H9 (cell line): ENCODE data around the gene DTNA. TPM values are rescaled to one million over a fixed set of nuclear protein-coding genes. Genes with fewer than 3 reads are reported as not detected.
A peak's percentile ranks its signal among the peaks of the same experiment; 100 is the strongest.

Source experiments
- DNase-seq: peaks from one replicate; pipeline ENCODE4 v3.0.0-alpha.2; 2017
- H2AFZ ChIP-seq: one replicate; pipeline ENCODE4 v1.6.1; 2013; ENCODE audit warnings: mild to moderate bottlenecking, low read length, control low read depth, moderate library complexity
- H2AK5ac ChIP-seq: 2 replicates; pipeline ENCODE4 v1.6.1; 2013; ENCODE audit warnings: low read length, control low read depth, mixed read lengths; ENCODE audit not compliant: insufficient read length
- H2BK120ac ChIP-seq: one replicate; pipeline ENCODE4 v1.6.1; 2013; ENCODE audit warnings: low read depth, mild to moderate bottlenecking, low read length, control low read depth, inconsistent platforms; ENCODE audit not compliant: poor library complexity, severe bottlenecking
- H2BK12ac ChIP-seq: 2 replicates; pipeline ENCODE4 v1.6.1; 2013; ENCODE audit warnings: low read length, control low read depth, mixed read lengths, low read depth; ENCODE audit not compliant: insufficient read length
- H2BK15ac ChIP-seq: 2 replicates; pipeline ENCODE4 v1.6.1; 2013; ENCODE audit warnings: low read depth, low read length, control low read depth
- H2BK20ac ChIP-seq: one replicate; pipeline ENCODE4 v1.6.1; 2013; ENCODE audit warnings: low read depth, mild to moderate bottlenecking, low read length, control low read depth, inconsistent platforms; ENCODE audit not compliant: poor library complexity, severe bottlenecking
- H2BK5ac ChIP-seq: 2 replicates; pipeline ENCODE4 v1.6.1; 2013; ENCODE audit warnings: low read length, control low read depth, mixed read lengths; ENCODE audit not compliant: insufficient read length
- H3K14ac ChIP-seq: 2 replicates; pipeline ENCODE4 v1.6.1; 2013; ENCODE audit warnings: low read length, control low read depth; ENCODE audit not compliant: insufficient read depth
- H3K18ac ChIP-seq: 2 replicates; pipeline ENCODE4 v1.6.1; 2013; ENCODE audit warnings: low read depth, mild to moderate bottlenecking, mixed read lengths, low read length, control low read depth; ENCODE audit not compliant: insufficient read length
- H3K23ac ChIP-seq: 2 replicates; pipeline ENCODE4 v1.6.1; 2013; ENCODE audit warnings: low read length, control low read depth, mixed read lengths, low read depth; ENCODE audit not compliant: insufficient read length
- H3K23me2 ChIP-seq: 2 replicates; pipeline ENCODE4 v1.6.1; 2013; ENCODE audit warnings: low read depth, mild to moderate bottlenecking, mixed read lengths, low read length, control low read depth; ENCODE audit not compliant: insufficient read length, poor library complexity, severe bottlenecking
- H3K27ac ChIP-seq: 2 replicates; pipeline ENCODE4 v1.5.1; 2013; ENCODE audit warnings: low read length, control low read depth, mixed read lengths, low read depth; ENCODE audit not compliant: insufficient read length
- H3K27me3 ChIP-seq: 2 replicates; pipeline ENCODE4 v1.6.1; 2013; ENCODE audit warnings: low read length, control low read depth, inconsistent platforms; ENCODE audit not compliant: insufficient read depth
- H3K4ac ChIP-seq: 2 replicates; pipeline ENCODE4 v1.6.1; 2013; ENCODE audit warnings: low read depth, mild to moderate bottlenecking, control low read depth, inconsistent platforms, low read length, moderate library complexity
- H3K4me1 ChIP-seq: 2 replicates; pipeline ENCODE4 v1.6.1; 2013; ENCODE audit warnings: low read length, control low read depth, inconsistent platforms; ENCODE audit not compliant: insufficient read depth
- H3K4me2 ChIP-seq: 2 replicates; pipeline ENCODE4 v1.6.1; 2013; ENCODE audit warnings: low read length, control low read depth, mixed read lengths; ENCODE audit not compliant: insufficient read length, insufficient read depth
- H3K56ac ChIP-seq: 2 replicates; pipeline ENCODE4 v1.6.1; 2013; ENCODE audit warnings: low read depth, mild to moderate bottlenecking, mixed read lengths, low read length, control low read depth; ENCODE audit not compliant: insufficient read length
- H3K79me1 ChIP-seq: 2 replicates; pipeline ENCODE4 v1.6.1; 2013; ENCODE audit warnings: low read depth, mild to moderate bottlenecking, moderate library complexity, low read length, control low read depth, inconsistent platforms; ENCODE audit not compliant: insufficient read depth, poor library complexity, severe bottlenecking
- H3K79me2 ChIP-seq: 2 replicates; pipeline ENCODE4 v1.6.1; 2013; ENCODE audit warnings: low read length, control low read depth, inconsistent platforms; ENCODE audit not compliant: insufficient read depth
- H3K9ac ChIP-seq: 2 replicates; pipeline ENCODE4 v1.6.1; 2013; ENCODE audit warnings: low read length, control low read depth, mixed read lengths; ENCODE audit not compliant: insufficient read length; ENCODE audit errors: extremely low read depth
- H3K9me3 ChIP-seq: one replicate; pipeline ENCODE4 v1.6.1; 2013; ENCODE audit warnings: low read depth, low read length, inconsistent platforms; ENCODE audit not compliant: control insufficient read depth
- H3T11ph ChIP-seq: one replicate; pipeline ENCODE4 v1.6.1; 2013; ENCODE audit warnings: mild to moderate bottlenecking, low read length, control low read depth, inconsistent platforms
- H4K20me1 ChIP-seq: one replicate; pipeline ENCODE4 v1.6.1; 2013; ENCODE audit not compliant: control insufficient read depth, insufficient read length, insufficient read depth
- H4K5ac ChIP-seq: 2 replicates; pipeline ENCODE4 v1.6.1; 2013; ENCODE audit warnings: low read depth, mild to moderate bottlenecking, mixed read lengths, low read length, control low read depth; ENCODE audit not compliant: insufficient read length
- H4K8ac ChIP-seq: replicated peaks from 2 replicates; pipeline ENCODE4 v1.6.1; 2013; ENCODE audit warnings: low read length, control low read depth, mixed read lengths, low read depth; ENCODE audit not compliant: insufficient read length
- H4K91ac ChIP-seq: 2 replicates; pipeline ENCODE4 v1.6.1; 2013; ENCODE audit warnings: low read depth, mild to moderate bottlenecking, moderate library complexity, mixed read lengths, low read length, control low read depth; ENCODE audit not compliant: insufficient read length
- H3K27ac Mint-ChIP-seq, 3 experiments: 2 replicates in 2 of 3; 3 replicates in 1 of 3; pipeline ENCODE4 v1.8.0; 2020 to 2021; ENCODE audit warnings: mixed read lengths in 3 of 3, mild to moderate bottlenecking in 1 of 3, moderate library complexity in 1 of 3
- H3K27me3 Mint-ChIP-seq: 2 replicates; pipeline ENCODE4 v1.8.0; 2021; ENCODE audit warnings: low read depth, mild to moderate bottlenecking, moderate library complexity, mixed read lengths
- H3K36me3 Mint-ChIP-seq, 3 experiments: 2 replicates in 2 of 3; 3 replicates in 1 of 3; pipeline ENCODE4 v1.8.0; 2020 to 2021; ENCODE audit warnings: low read depth in 3 of 3, mixed read lengths in 3 of 3; ENCODE audit not compliant: insufficient read depth in 1 of 3
- H3K4me1 Mint-ChIP-seq, 2 experiments: 2 replicates each; pipeline ENCODE4 v1.8.0; 2020; ENCODE audit warnings: mixed read lengths in 2 of 2
- H3K4me3 Mint-ChIP-seq, 2 experiments: 2 replicates in 1 of 2; 3 replicates in 1 of 2; pipeline ENCODE4 v1.8.0; 2020 to 2021; ENCODE audit warnings: mild to moderate bottlenecking in 2 of 2, mixed read lengths in 2 of 2, moderate library complexity in 1 of 2
- H3K9me3 Mint-ChIP-seq, 2 experiments: 2 replicates in 1 of 2; 3 replicates in 1 of 2; pipeline ENCODE4 v1.8.0; 2020; ENCODE audit warnings: mild to moderate bottlenecking in 2 of 2, mixed read lengths in 2 of 2, moderate library complexity in 1 of 2
- WGBS: extraction: QIAGEN DNeasy Blood & Tissue Kit; methylation state at CpG from one replicate; pipeline ENCODE4 v1.1.7; 2013; ENCODE audit warnings: missing lambda C conversion rate, low lambda C conversion rate, mixed read lengths; ENCODE audit not compliant: insufficient read length; ENCODE audit errors: extremely low coverage; 5-methylcytosine and 5-hydroxymethylcytosine counted together
- total RNA-seq: library from RNA; stranded (reverse); gene quantifications from 2 replicates; pipeline ENCODE4 v1.2.1, GENCODE V29; 2021
- TF ChIP-seq, protein P1 (sequence below): fragments of 200-600 bp; sonication (generic); conservative IDR thresholded peaks from 3 replicates; pipeline ENCODE4 v1.8.0; 2021; ENCODE audit warnings: antibody characterized with exemption, mild to moderate bottlenecking

The DTNA gene
- total RNA-seq, 1 experiment from 2014 or later, result 25.5 TPM

GRCh38 chr18:34806527-34806926 lies 96.4 kb downstream of the DTNA start:
- no peak for DNase-seq
- Histone ChIP-seq H3K9me3 (no peaks in the 10 kb centered on the region), H3K27me3 (no peaks in the 10 kb centered on the region), H3K18ac (no peak overlapping the region), H3K79me2 (no peaks in the 10 kb centered on the region), H4K91ac (no peak overlapping the region), H3K23ac (no peak overlapping the region), H2BK5ac (no peak overlapping the region), H3K27ac (no peak overlapping the region), H3K4me1 (peaks cover 14% of the 10 kb centered on the region; the same call in 1 of the 2 replicates), H3K4ac (no peak overlapping the region), H3K4me2 (no peak overlapping the region), H2BK15ac (no peak overlapping the region), H2AK5ac (no peak overlapping the region), H3K23me2 (no peaks in the 10 kb centered on the region), H2BK120ac (no peak overlapping the region), H4K20me1 (no peaks in the 10 kb centered on the region), H4K8ac (no peak overlapping the region), H2BK20ac (no peak overlapping the region), H2AFZ (no peak overlapping the region), H3K9ac (no peak overlapping the region), H3K14ac (no peak overlapping the region), H3T11ph (no peak overlapping the region), H2BK12ac (no peak overlapping the region), H4K5ac (no peak overlapping the region), H3K79me1 (no peaks in the 10 kb centered on the region), H3K56ac (no peak overlapping the region)
- Mint-ChIP-seq H3K4me1 (peaks cover 34 to 48% of the 10 kb centered on the region in 2 experiments), H3K27me3 (no peaks in the 10 kb centered on the region; the same call in 1 of the 2 replicates), H3K4me3 (no peak overlapping the region), H3K9me3 (no peaks in the 10 kb centered on the region), H3K36me3 (no peaks in the 10 kb centered on the region; a peak in 1 of 7 replicates), H3K27ac (peak overlapping the region in 1 of 3 experiments; percentile 5; a peak in 2 of 7 replicates)
- TF ChIP-seq, protein P1, sequence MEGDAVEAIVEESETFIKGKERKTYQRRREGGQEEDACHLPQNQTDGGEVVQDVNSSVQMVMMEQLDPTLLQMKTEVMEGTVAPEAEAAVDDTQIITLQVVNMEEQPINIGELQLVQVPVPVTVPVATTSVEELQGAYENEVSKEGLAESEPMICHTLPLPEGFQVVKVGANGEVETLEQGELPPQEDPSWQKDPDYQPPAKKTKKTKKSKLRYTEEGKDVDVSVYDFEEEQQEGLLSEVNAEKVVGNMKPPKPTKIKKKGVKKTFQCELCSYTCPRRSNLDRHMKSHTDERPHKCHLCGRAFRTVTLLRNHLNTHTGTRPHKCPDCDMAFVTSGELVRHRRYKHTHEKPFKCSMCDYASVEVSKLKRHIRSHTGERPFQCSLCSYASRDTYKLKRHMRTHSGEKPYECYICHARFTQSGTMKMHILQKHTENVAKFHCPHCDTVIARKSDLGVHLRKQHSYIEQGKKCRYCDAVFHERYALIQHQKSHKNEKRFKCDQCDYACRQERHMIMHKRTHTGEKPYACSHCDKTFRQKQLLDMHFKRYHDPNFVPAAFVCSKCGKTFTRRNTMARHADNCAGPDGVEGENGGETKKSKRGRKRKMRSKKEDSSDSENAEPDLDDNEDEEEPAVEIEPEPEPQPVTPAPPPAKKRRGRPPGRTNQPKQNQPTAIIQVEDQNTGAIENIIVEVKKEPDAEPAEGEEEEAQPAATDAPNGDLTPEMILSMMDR, result no peak
- WGBS, result no CpG with 5 or more reads among the region's 3 CpGs
